Natural killer cell (primary cell): ENCODE measurements around the gene DDO. TPM values are rescaled to one million over a fixed set of nuclear protein-coding genes. Genes with fewer than 3 reads are reported as not detected.

Source experiments
- ATAC-seq, 3 donors: fragments of 150-1000 bp in 2 of 3; fragments of 200-7000 bp in 1 of 3; cut with Tn5 transposase; 1 replicate in 1 of 3; 2 replicates in 2 of 3; pipeline ENCODE4 v1.10.0; 2021; ENCODE audit warnings: mild to moderate bottlenecking in 2 of 3, moderate library complexity in 2 of 3
- DNase-seq, 2 donors: peaks; one replicate each; pipeline versions ENCODE4 v3.0.0 to v3.0.0-alpha.2; 2013 to 2021; ENCODE audit warnings: mixed read lengths in 1 of 2
- H3K27ac ChIP-seq: one replicate; pipeline ENCODE4 v1.5.1; 2013; ENCODE audit warnings: mild to moderate bottlenecking, low read length
- H3K27me3 ChIP-seq: one replicate; pipeline ENCODE4 v1.6.1; 2013; ENCODE audit warnings: low read length; ENCODE audit not compliant: control insufficient read depth, insufficient read depth
- H3K36me3 ChIP-seq: one replicate; pipeline ENCODE4 v1.6.1; 2013; ENCODE audit warnings: low read length; ENCODE audit not compliant: control insufficient read depth, insufficient read depth
- H3K4me1 ChIP-seq: one replicate; pipeline ENCODE4 v1.6.1; 2013; ENCODE audit warnings: low read length; ENCODE audit not compliant: control insufficient read depth, insufficient read depth
- H3K4me3 ChIP-seq: one replicate; pipeline ENCODE4 v1.5.1; 2013; ENCODE audit warnings: low read length
- H3K9me3 ChIP-seq: one replicate; pipeline ENCODE4 v1.6.1; 2013; ENCODE audit warnings: low read length; ENCODE audit not compliant: control insufficient read depth, insufficient read depth
- H3K27ac Mint-ChIP-seq, 2 donors: one replicate each; pipeline ENCODE4 v1.8.0; 2022; ENCODE audit warnings: mild to moderate bottlenecking in 2 of 2, mixed read lengths in 2 of 2, moderate library complexity in 1 of 2
- H3K27me3 Mint-ChIP-seq, 2 donors: one replicate each; pipeline ENCODE4 v1.8.0; 2022; ENCODE audit warnings: low read depth in 2 of 2, mixed read lengths in 2 of 2
- H3K36me3 Mint-ChIP-seq: one replicate; pipeline ENCODE4 v1.8.0; 2022; ENCODE audit warnings: mixed read lengths
- H3K4me1 Mint-ChIP-seq, 2 donors: one replicate each; pipeline ENCODE4 v1.8.0; 2022; ENCODE audit warnings: mixed read lengths in 2 of 2
- H3K4me3 Mint-ChIP-seq: one replicate; pipeline ENCODE4 v1.8.0; 2022; ENCODE audit warnings: mild to moderate bottlenecking, moderate library complexity, mixed read lengths
- H3K9me3 Mint-ChIP-seq, 2 donors: one replicate each; pipeline ENCODE4 v1.8.0; 2022; ENCODE audit warnings: mixed read lengths in 2 of 2
- WGBS: methylation state at CpG from one replicate; pipeline ENCODE4 v1.1.7; 2013; ENCODE audit warnings: missing lambda C conversion rate; ENCODE audit not compliant: insufficient coverage; 5-methylcytosine and 5-hydroxymethylcytosine counted together
- intact Hi-C: fragments of 100-400 bp; cut with micrococcal nuclease; formaldehyde crosslinking; loops from one replicate; pipeline ENCODE4 v1.14.2; 2022
- total RNA-seq, 4 donors: library from RNA; stranded (reverse); fragments of 120-200 nt in 1 of 4; gene quantifications; one replicate each; pipeline versions ENCODE4 v1.2.3 to v1.2.4, GENCODE V29; 2013 to 2022
- TF ChIP-seq, protein P1 (sequence below): fragments of 200-600 bp; IDR thresholded peaks from one replicate; pipeline ENCODE4 v1.8.0; 2022; ENCODE audit warnings: antibody characterized with exemption

Gene DDO
- total RNA-seq, 3 donors from 2014 or later (not counting 1 experiment from before 2014, with no cell fraction given), result 0.25 to 0.50 TPM; not detected in 1

DNA sequence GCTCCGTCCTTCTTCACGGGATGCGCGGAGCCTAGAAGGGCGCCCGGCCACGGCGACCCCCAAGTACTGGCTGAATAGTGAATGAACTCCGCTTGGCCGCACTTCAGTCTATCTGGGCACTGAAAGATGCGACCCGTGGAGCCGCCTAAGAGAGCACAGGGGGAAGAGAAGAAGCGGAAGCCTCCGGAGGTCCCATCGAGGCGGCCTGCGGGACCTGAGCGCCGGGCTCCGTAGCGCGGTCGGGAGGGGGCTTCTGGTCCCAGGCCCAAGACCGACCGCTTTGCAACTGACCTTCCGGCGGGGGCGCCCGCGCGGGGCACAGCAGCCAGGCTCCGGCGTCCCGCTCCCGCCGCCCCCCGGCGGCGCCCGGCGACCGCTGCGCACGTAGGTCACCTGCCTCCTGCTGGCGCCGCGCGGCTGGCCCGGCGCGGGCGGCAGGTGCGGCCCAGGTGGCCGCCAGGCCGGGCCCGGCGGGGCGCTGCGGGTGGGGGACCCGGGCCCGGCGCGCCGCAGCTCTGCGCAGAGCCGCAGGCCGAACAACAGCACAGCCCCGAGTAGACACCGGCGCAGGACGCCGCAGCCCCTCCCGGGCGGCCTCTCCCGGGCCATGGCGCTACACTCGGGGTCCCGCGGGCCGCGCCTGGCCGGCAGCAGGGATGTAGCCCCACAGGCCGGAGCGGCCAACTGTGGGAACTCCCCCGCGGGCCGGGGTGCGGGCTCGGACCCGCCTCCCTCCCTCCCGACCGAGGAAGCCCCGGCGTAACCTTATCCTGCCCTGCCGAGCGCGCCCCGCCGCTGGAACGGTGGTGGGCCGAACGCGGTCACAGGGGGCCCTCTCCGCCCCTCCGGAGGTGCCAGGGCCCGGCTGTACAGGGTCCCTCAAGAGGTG lies 57.5 kb downstream of the DDO start, which contains the start of gene METTL24:
Gene METTL24 (minus strand): TSS at position 686 of the 889 bp plus-strand sequence. CDS start 77 bp downstream, at position 609.
- H3K4me1 Mint-ChIP-seq, result peaks cover 11 to 12% of the 10 kb centered on the region in 2 donors
- peaks cover 0 to 2% of the 10 kb centered on the region in 2 donors for H3K9me3 Mint-ChIP-seq
- no peaks in the 10 kb centered on the region for H3K36me3 ChIP-seq
- peaks cover 10% of the 10 kb centered on the region for H3K4me1 ChIP-seq
- peaks cover 17% of the 10 kb centered on the region for H3K27me3 ChIP-seq
- no peak within 1 kb of the TSS for H3K27ac ChIP-seq
- no peaks in the 10 kb centered on the region for H3K9me3 ChIP-seq
- WGBS, result 2% methylated on average over 107 of the region's 107 CpGs
- H3K36me3 Mint-ChIP-seq, result peaks cover 8% of the 10 kb centered on the region
- DNase-seq, result peak in 1 of 2 donors; percentile 40
- TF ChIP-seq, protein P1, sequence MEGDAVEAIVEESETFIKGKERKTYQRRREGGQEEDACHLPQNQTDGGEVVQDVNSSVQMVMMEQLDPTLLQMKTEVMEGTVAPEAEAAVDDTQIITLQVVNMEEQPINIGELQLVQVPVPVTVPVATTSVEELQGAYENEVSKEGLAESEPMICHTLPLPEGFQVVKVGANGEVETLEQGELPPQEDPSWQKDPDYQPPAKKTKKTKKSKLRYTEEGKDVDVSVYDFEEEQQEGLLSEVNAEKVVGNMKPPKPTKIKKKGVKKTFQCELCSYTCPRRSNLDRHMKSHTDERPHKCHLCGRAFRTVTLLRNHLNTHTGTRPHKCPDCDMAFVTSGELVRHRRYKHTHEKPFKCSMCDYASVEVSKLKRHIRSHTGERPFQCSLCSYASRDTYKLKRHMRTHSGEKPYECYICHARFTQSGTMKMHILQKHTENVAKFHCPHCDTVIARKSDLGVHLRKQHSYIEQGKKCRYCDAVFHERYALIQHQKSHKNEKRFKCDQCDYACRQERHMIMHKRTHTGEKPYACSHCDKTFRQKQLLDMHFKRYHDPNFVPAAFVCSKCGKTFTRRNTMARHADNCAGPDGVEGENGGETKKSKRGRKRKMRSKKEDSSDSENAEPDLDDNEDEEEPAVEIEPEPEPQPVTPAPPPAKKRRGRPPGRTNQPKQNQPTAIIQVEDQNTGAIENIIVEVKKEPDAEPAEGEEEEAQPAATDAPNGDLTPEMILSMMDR, result no peak
- H3K27ac Mint-ChIP-seq, result no peak within 1 kb of the TSS
- peak within 1 kb of the TSS; percentile 81 for H3K4me3 Mint-ChIP-seq
- intact Hi-C loops, result no loop called here
- peaks cover 56 to 65% of the 10 kb centered on the region in 2 donors for H3K27me3 Mint-ChIP-seq
- H3K4me3 ChIP-seq, result peak within 1 kb of the TSS; percentile 39
- ATAC-seq, result peak; percentile 54 to 72 (median 58)

DNA sequence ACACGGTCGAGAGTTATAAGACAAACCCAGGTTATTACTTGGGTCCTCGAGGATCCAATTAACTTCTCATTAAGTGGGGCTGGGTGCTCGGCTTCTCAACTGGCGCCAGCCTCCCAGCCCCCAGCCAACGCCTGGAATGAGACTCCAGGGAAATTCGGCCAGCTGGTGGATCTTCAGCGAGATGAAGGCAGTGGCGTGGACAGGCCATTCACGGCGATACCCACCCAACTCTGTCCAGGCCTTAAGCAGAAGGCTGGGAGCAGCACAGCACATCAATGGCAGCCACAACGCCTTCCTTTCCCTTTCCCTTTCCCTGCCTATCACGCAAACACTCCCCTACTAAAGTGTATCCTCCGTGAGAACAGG lies 58.1 kb downstream of the DDO start:
- H3K4me3 ChIP-seq, result peak overlapping the region; percentile 39
- peak in 2 of 3 donors; percentile 21 to 22 for ATAC-seq
- H3K4me3 Mint-ChIP-seq, result peak overlapping the region; percentile 65
- peaks cover 10% of the 10 kb centered on the region for H3K4me1 ChIP-seq
- 62% methylated on average over 14 of the region's 14 CpGs for WGBS
- TF ChIP-seq, protein P1, result no peak
- H3K9me3 ChIP-seq, result no peaks in the 10 kb centered on the region
- H3K27ac Mint-ChIP-seq, result no peak overlapping the region
- H3K9me3 Mint-ChIP-seq, result peaks cover 0 to 2% of the 10 kb centered on the region in 2 donors
- H3K27me3 Mint-ChIP-seq, result peaks cover 53 to 60% of the 10 kb centered on the region in 2 donors
- intact Hi-C loops, result no loop called here
- peaks cover 11 to 12% of the 10 kb centered on the region in 2 donors for H3K4me1 Mint-ChIP-seq
- no peaks in the 10 kb centered on the region for H3K36me3 ChIP-seq
- H3K27me3 ChIP-seq, result peaks cover 17% of the 10 kb centered on the region
- peaks cover 8% of the 10 kb centered on the region for H3K36me3 Mint-ChIP-seq
- no peak overlapping the region for H3K27ac ChIP-seq
- no peak for DNase-seq

DNA sequence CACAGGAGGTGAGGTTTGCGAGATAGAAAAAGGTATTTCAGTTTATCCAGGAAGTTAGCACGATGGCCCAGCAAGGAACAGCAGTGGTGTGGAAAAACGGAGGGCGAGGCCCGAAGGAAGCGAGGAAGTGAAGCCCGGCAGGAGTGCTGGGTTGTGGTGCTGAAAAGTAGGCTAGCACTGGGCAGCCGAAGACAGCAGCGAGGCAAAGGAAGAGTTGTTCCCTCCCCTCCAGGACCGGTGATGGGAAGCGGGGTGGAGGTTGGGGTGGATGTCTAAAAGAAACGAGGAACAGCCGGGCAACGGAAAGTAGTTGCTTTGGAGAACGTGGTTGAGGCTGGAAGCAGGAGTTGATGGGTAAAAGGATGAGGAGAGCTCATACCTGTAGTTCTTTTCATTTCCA lies 58.6 kb downstream of the DDO start:
- intact Hi-C loops, result no loop called here
- Mint-ChIP-seq H3K4me3 (peak overlapping the region; percentile 65), H3K27me3 (peaks cover 52 to 55% of the 10 kb centered on the region in 2 donors), H3K4me1 (peaks cover 11 to 12% of the 10 kb centered on the region in 2 donors), H3K9me3 (peaks cover 0 to 2% of the 10 kb centered on the region in 2 donors), H3K36me3 (peaks cover 8% of the 10 kb centered on the region), H3K27ac (no peak overlapping the region)
- H3K36me3 ChIP-seq, result no peaks in the 10 kb centered on the region
- peaks cover 10% of the 10 kb centered on the region for H3K4me1 ChIP-seq
- WGBS, result 81% methylated on average over 15 of the region's 15 CpGs
- H3K27ac ChIP-seq, result no peak overlapping the region
- H3K9me3 ChIP-seq, result no peaks in the 10 kb centered on the region
- DNase-seq, result no peak
- peaks cover 17% of the 10 kb centered on the region for H3K27me3 ChIP-seq
- TF ChIP-seq, protein P1, result no peak
- H3K4me3 ChIP-seq, result no peak overlapping the region
- ATAC-seq, result no peak
